Measurements from ENCODE around the gene PRIM1.
"Not testable (repeated sequence)": the region's sequence is repeated elsewhere in the genome, so short reads cannot be mapped to it uniquely, and the experiment has no call there.

PRIM1 gene

GRCh38 chr12:56751712-56752598 is at the start of gene PRIM1:
Gene PRIM1, minus strand, starts transcription at chr12:56752323. Its CDS starts 25 bp downstream, at chr12:56752298.
- TF ChIP-seq CTCF (IDR thresholded peaks at IDR 0.05; ENCODE audit: unreplicated experiment in 3 of 3): peak in 2 of 3 experiments; percentile 12 to 25
- Mint-ChIP-seq H3K9me3 (no peaks in the 10 kb centered on the region), H3K27me3 (ENCODE audit: low read depth) (peaks cover 3% of the 10 kb centered on the region), H3K36me3 (ENCODE audit: low read depth) (peaks cover 9% of the 10 kb centered on the region), H3K4me1 (peaks cover 17% of the 10 kb centered on the region), H3K4me3 (peak within 1 kb of the TSS; percentile 96 to 99 (median 98)), H3K27ac (peak within 1 kb of the TSS; percentile 92 to 97 (median 93))

DNA sequence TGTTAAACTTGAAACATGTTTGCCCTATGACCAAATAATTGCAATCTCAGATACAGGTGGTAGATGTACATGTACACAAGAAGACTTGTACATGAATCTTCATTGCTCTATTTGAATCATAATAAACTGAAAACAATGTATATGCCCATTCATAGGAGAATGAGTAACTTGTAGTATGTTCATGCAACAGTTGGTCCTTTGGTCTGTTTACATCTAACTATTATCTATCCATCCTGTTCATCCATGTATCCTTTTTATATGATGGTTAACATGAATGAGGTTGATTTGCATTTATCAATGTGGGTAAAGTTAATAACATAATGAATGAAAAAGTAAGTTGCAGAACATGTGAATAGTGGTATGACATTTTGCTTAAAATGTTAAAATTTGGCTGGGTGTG is 48.1 kb upstream of the PRIM1 start:
- Mint-ChIP-seq H3K27me3 (ENCODE audit: low read depth) (no peaks in the 10 kb centered on the region), H3K4me3 (no peak overlapping the region), H3K27ac (no peak overlapping the region), H3K9me3 (peaks cover 11% of the 10 kb centered on the region), H3K36me3 (ENCODE audit: low read depth) (peaks cover 3% of the 10 kb centered on the region), H3K4me1 (no peaks in the 10 kb centered on the region)
- no peak for TF ChIP-seq CTCF (IDR thresholded peaks at IDR 0.05; ENCODE audit: unreplicated experiment in 3 of 3)

GRCh38 chr12:56799345-56799744 is 47.2 kb upstream of the PRIM1 start:
- H3K9me3 Mint-ChIP-seq: peaks cover 11% of the 10 kb centered on the region
- H3K4me3 Mint-ChIP-seq; H3K4me1 Mint-ChIP-seq; H3K36me3 Mint-ChIP-seq (ENCODE audit: low read depth); H3K27me3 Mint-ChIP-seq (ENCODE audit: low read depth); H3K27ac Mint-ChIP-seq: not testable (repeated sequence)

DNA sequence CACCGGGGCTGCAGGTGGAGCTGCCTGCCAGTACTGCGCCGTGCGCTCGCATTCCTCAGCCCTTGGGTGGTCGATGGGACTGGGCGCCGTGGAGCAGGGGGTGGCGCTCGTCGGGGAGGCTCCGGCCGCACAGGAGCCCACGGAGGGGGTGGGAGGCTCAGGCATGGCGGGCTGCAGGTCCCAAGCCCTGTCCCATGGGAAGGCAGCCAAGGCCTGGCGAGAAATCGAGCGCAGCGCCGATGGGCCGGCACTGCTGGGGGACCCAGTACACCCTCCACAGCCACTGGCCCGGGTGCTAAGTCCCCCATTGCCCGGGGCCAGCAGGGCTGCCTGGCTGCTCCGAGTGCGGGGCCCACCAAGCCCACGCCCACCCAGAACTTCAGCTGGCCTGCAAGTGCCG is 43.7 kb upstream of the PRIM1 start:
- H3K9me3 Mint-ChIP-seq: peaks cover 11% of the 10 kb centered on the region
- not testable (repeated sequence) for H3K4me1 Mint-ChIP-seq; H3K27me3 Mint-ChIP-seq (ENCODE audit: low read depth); H3K27ac Mint-ChIP-seq; H3K4me3 Mint-ChIP-seq; H3K36me3 Mint-ChIP-seq (ENCODE audit: low read depth)

- H3K27ac Mint-ChIP-seq; H3K27me3 Mint-ChIP-seq (ENCODE audit: low read depth); H3K36me3 Mint-ChIP-seq (ENCODE audit: low read depth); H3K4me1 Mint-ChIP-seq; H3K4me3 Mint-ChIP-seq: not testable (repeated sequence)
- peaks cover 15% of the 10 kb centered on the region for H3K9me3 Mint-ChIP-seq
These were observed 43.0 kb upstream of the PRIM1 start for GRCh38 chr12:56795046-56795562.

GRCh38 chr12:56793124-56793523 is 41.0 kb upstream of the PRIM1 start:
- H3K36me3 Mint-ChIP-seq (ENCODE audit: low read depth); H3K4me3 Mint-ChIP-seq; H3K27ac Mint-ChIP-seq; H3K9me3 Mint-ChIP-seq; H3K4me1 Mint-ChIP-seq; H3K27me3 Mint-ChIP-seq (ENCODE audit: low read depth): not testable (repeated sequence)

- H3K4me3 Mint-ChIP-seq: no peak overlapping the region
- no peaks in the 10 kb centered on the region for H3K4me1 Mint-ChIP-seq
- H3K27ac Mint-ChIP-seq: no peak overlapping the region
- H3K36me3 Mint-ChIP-seq (ENCODE audit: low read depth): peaks cover 4% of the 10 kb centered on the region
- H3K27me3 Mint-ChIP-seq (ENCODE audit: low read depth): peaks cover 3% of the 10 kb centered on the region
- H3K9me3 Mint-ChIP-seq: peaks cover 9% of the 10 kb centered on the region
- no peak for TF ChIP-seq CTCF (IDR thresholded peaks at IDR 0.05; ENCODE audit: unreplicated experiment in 3 of 3)
These were observed 40.6 kb upstream of the PRIM1 start for GRCh38 chr12:56792678-56793077.

GRCh38 chr12:56789429-56789828 is 37.3 kb upstream of the PRIM1 start:
- H3K4me1 Mint-ChIP-seq; H3K27me3 Mint-ChIP-seq (ENCODE audit: low read depth); H3K36me3 Mint-ChIP-seq (ENCODE audit: low read depth); H3K4me3 Mint-ChIP-seq; H3K27ac Mint-ChIP-seq: not testable (repeated sequence)
- H3K9me3 Mint-ChIP-seq: peaks cover 15% of the 10 kb centered on the region
